Transverse colon (tissue), 3 donors: Measurements from ENCODE around the gene RTF2.

ENCODE experiments used
- EP300 ChIP-seq: sonication (generic); formaldehyde crosslinking; IDR thresholded peaks from one replicate; pipeline ENCODE4 v1.6.1; 2017; ENCODE audit warnings: antibody characterized with exemption, low read depth
- TF ChIP-seq, protein P1 (sequence below), 5 experiments: fragments of 200-600 bp in 3 of 5; fragments of 450-650 bp in 2 of 5; sonication (generic) in 3 of 5; IDR thresholded peaks; 1 replicate in 2 of 5; 2 replicates in 3 of 5; pipeline ENCODE4 v1.5.1; 2016 to 2017; ENCODE audit warnings: antibody characterized with exemption in 5 of 5, inconsistent platforms in 3 of 5, mild to moderate bottlenecking in 2 of 5, moderate library complexity in 1 of 5

DNA sequence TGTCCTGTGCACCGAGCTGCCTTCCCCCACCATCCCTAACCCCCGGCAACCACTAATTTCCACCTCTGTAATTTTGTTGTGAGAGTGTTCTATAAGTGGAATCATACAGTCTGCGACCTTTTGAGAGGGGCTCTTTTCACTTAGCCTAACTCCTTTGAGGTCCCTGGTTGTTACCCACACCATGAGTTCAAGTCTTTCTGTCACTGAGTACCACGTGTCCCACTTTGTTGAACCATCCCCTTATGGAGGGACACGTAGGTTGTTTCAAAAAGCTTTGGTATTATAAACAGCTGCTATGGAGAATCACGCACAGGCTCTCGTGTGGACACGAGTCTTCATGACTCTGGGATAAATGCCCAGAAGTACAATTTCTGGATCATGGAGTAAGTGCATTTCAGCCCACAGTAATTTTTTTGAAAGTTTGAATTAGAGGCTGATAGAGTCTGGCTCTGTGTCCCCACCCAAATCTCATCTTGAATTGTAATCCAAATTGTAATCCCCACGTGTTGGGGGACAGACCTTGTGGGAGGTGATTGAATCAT lies 74.1 kb downstream of the RTF2 start:
- TF ChIP-seq, protein P1, sequence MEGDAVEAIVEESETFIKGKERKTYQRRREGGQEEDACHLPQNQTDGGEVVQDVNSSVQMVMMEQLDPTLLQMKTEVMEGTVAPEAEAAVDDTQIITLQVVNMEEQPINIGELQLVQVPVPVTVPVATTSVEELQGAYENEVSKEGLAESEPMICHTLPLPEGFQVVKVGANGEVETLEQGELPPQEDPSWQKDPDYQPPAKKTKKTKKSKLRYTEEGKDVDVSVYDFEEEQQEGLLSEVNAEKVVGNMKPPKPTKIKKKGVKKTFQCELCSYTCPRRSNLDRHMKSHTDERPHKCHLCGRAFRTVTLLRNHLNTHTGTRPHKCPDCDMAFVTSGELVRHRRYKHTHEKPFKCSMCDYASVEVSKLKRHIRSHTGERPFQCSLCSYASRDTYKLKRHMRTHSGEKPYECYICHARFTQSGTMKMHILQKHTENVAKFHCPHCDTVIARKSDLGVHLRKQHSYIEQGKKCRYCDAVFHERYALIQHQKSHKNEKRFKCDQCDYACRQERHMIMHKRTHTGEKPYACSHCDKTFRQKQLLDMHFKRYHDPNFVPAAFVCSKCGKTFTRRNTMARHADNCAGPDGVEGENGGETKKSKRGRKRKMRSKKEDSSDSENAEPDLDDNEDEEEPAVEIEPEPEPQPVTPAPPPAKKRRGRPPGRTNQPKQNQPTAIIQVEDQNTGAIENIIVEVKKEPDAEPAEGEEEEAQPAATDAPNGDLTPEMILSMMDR (IDR thresholded peaks at IDR 0.05) = no peak
- TF ChIP-seq EP300 = no peak
